T-helper 9 cell (primary cell): Measurements from ENCODE around the gene RABL6.
"Not testable (repeated sequence)": the region's sequence is repeated elsewhere in the genome, so short reads cannot be mapped to it uniquely, and the experiment has no call there.

ENCODE experiments used
- DNase-seq: peaks from one replicate; pipeline ENCODE4 v3.0.0-alpha.2; 2020

RABL6 gene

GRCh38 chr9:136860933-136861873, 53.5 kb downstream of the RABL6 start:
- no peak for DNase-seq

- no peak for DNase-seq
These were observed 54.2 kb downstream of the RABL6 start for GRCh38 chr9:136861874-136862457.

- DNase-seq = no peak
These were observed 55.3 kb downstream of the RABL6 start for GRCh38 chr9:136862849-136863622.

GRCh38 chr9:136863623-136864273, 56.0 kb downstream of the RABL6 start:
- DNase-seq = no peak

GRCh38 chr9:136865041-136865767, 57.5 kb downstream of the RABL6 start:
- no peak for DNase-seq

- DNase-seq = no peak
These were observed 58.0 kb downstream of the RABL6 start for GRCh38 chr9:136865768-136866103.

GRCh38 chr9:136866898-136867421, 59.2 kb downstream of the RABL6 start:
- DNase-seq = not testable (repeated sequence)

GRCh38 chr9:136867480-136867879, 59.7 kb downstream of the RABL6 start:
- DNase-seq = no peak

- no peak for DNase-seq
These were observed 60.2 kb downstream of the RABL6 start for GRCh38 chr9:136867917-136868316.

GRCh38 chr9:136868644-136869043, 60.9 kb downstream of the RABL6 start:
- DNase-seq = no peak

GRCh38 chr9:136869611-136870010, 61.9 kb downstream of the RABL6 start:
- not testable (repeated sequence) for DNase-seq

GRCh38 chr9:136875155-136875554, 67.4 kb downstream of the RABL6 start:
- no peak for DNase-seq

GRCh38 chr9:136876476-136876875, 68.7 kb downstream of the RABL6 start:
- no peak for DNase-seq

- DNase-seq = no peak
These were observed 72.9 kb downstream of the RABL6 start for GRCh38 chr9:136880651-136881050.

GRCh38 chr9:136881691-136882108, 74.0 kb downstream of the RABL6 start:
- DNase-seq = no peak

- DNase-seq = peak; percentile 81
These were observed 74.6 kb downstream of the RABL6 start for GRCh38 chr9:136882109-136882946.

- DNase-seq = not testable (repeated sequence)
These were observed 75.2 kb downstream of the RABL6 start for GRCh38 chr9:136882947-136883283.

- DNase-seq = not testable (repeated sequence)
These were observed 75.9 kb downstream of the RABL6 start for GRCh38 chr9:136883670-136884069.

GRCh38 chr9:136885950-136886578, 78.3 kb downstream of the RABL6 start, which contains the start of gene TRAF2:
TRAF2 (plus strand) TSS chr9:136886516; CDS start chr9:136898741, 12,225 bp downstream.
- peak; percentile 94 for DNase-seq
